ENCODE data around the gene ANKRD66.
"Not testable (repeated sequence)": the region's sequence is repeated elsewhere in the genome, so short reads cannot be mapped to it uniquely, and the experiment has no call there.

Gene ANKRD66

GRCh38 chr6:46763466-46763865 is 16.7 kb downstream of the ANKRD66 start:
- no peak for TF ChIP-seq CTCF (IDR thresholded peaks at IDR 0.05; ENCODE audit: insufficient read depth, low read length, poor library complexity, severe bottlenecking)
- Histone ChIP-seq H3K36me3 (ENCODE audit: control insufficient read depth, insufficient read depth, low read length) (no peaks in the 10 kb centered on the region), H3K4me3 (replicated peaks; ENCODE audit: low read depth, low read length) (no peak overlapping the region), H3K27me3 (replicated peaks; ENCODE audit: control insufficient read depth, insufficient read depth, low read length) (no peaks in the 10 kb centered on the region)
- DNase-seq (ENCODE audit: extremely low read depth, insufficient read length), result no peak

GRCh38 chr6:46764280-46764679 is 17.5 kb downstream of the ANKRD66 start:
- H3K27me3 ChIP-seq (replicated peaks; ENCODE audit: control insufficient read depth, insufficient read depth, low read length); DNase-seq (ENCODE audit: extremely low read depth, insufficient read length); H3K36me3 ChIP-seq (ENCODE audit: control insufficient read depth, insufficient read depth, low read length); H3K4me3 ChIP-seq (replicated peaks; ENCODE audit: low read depth, low read length): not testable (repeated sequence)

- TF ChIP-seq CTCF (IDR thresholded peaks at IDR 0.05; ENCODE audit: insufficient read depth, low read length, poor library complexity, severe bottlenecking), result no peak
- no peak for DNase-seq (ENCODE audit: extremely low read depth, insufficient read length)
- H3K36me3 ChIP-seq (ENCODE audit: control insufficient read depth, insufficient read depth, low read length), result no peaks in the 10 kb centered on the region
- H3K4me3 ChIP-seq (replicated peaks; ENCODE audit: low read depth, low read length), result no peak overlapping the region
- H3K27me3 ChIP-seq (replicated peaks; ENCODE audit: control insufficient read depth, insufficient read depth, low read length), result no peaks in the 10 kb centered on the region
These were observed 18.2 kb downstream of the ANKRD66 start for GRCh38 chr6:46764961-46765360.

- no peak for TF ChIP-seq CTCF (IDR thresholded peaks at IDR 0.05; ENCODE audit: insufficient read depth, low read length, poor library complexity, severe bottlenecking)
- Histone ChIP-seq H3K4me3 (replicated peaks; ENCODE audit: low read depth, low read length) (no peak overlapping the region), H3K27me3 (replicated peaks; ENCODE audit: control insufficient read depth, insufficient read depth, low read length) (no peaks in the 10 kb centered on the region), H3K36me3 (ENCODE audit: control insufficient read depth, insufficient read depth, low read length) (no peaks in the 10 kb centered on the region)
- DNase-seq (ENCODE audit: extremely low read depth, insufficient read length), result no peak
These were observed 25.3 kb downstream of the ANKRD66 start for GRCh38 chr6:46772016-46772415.

GRCh38 chr6:46772762-46773161 is 26.0 kb downstream of the ANKRD66 start:
- DNase-seq (ENCODE audit: extremely low read depth, insufficient read length), result no peak
- Histone ChIP-seq H3K36me3 (ENCODE audit: control insufficient read depth, insufficient read depth, low read length) (no peaks in the 10 kb centered on the region), H3K27me3 (replicated peaks; ENCODE audit: control insufficient read depth, insufficient read depth, low read length) (no peaks in the 10 kb centered on the region), H3K4me3 (replicated peaks; ENCODE audit: low read depth, low read length) (no peak overlapping the region)
- TF ChIP-seq CTCF (IDR thresholded peaks at IDR 0.05; ENCODE audit: insufficient read depth, low read length, poor library complexity, severe bottlenecking), result no peak

GRCh38 chr6:46773201-46773855 is 26.6 kb downstream of the ANKRD66 start:
- Histone ChIP-seq H3K4me3 (replicated peaks; ENCODE audit: low read depth, low read length) (no peak overlapping the region), H3K27me3 (replicated peaks; ENCODE audit: control insufficient read depth, insufficient read depth, low read length) (no peaks in the 10 kb centered on the region), H3K36me3 (ENCODE audit: control insufficient read depth, insufficient read depth, low read length) (no peaks in the 10 kb centered on the region)
- no peak for TF ChIP-seq CTCF (IDR thresholded peaks at IDR 0.05; ENCODE audit: insufficient read depth, low read length, poor library complexity, severe bottlenecking)
- DNase-seq (ENCODE audit: extremely low read depth, insufficient read length), result no peak

- not testable (repeated sequence) for DNase-seq (ENCODE audit: extremely low read depth, insufficient read length); H3K4me3 ChIP-seq (replicated peaks; ENCODE audit: low read depth, low read length); H3K36me3 ChIP-seq (ENCODE audit: control insufficient read depth, insufficient read depth, low read length); H3K27me3 ChIP-seq (replicated peaks; ENCODE audit: control insufficient read depth, insufficient read depth, low read length)
These were observed 28.0 kb downstream of the ANKRD66 start for GRCh38 chr6:46774736-46775135.
